ENCODE data around the gene SPOCD1.

Gene SPOCD1

DNA sequence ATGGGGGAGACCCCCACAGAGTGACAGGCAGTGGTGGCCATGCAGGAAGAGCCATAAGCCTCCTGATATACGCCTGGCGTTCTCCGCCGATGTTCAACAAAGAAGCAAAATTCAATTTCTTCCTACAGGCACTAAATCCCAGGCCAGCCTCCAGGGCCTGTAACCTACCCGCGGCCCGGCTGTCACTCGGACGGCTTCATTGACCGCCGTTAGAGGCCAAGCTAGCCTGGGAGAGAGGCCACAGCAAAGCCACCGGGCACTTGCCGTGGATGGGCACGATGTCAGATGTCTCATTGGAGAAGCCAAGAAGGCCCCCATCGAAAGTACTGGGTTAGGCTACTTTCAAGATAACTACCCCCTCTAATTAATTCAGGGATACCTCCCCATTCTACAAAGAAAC is 61.4 kb downstream of the SPOCD1 start:
- DNase-seq = no peak

DNA sequence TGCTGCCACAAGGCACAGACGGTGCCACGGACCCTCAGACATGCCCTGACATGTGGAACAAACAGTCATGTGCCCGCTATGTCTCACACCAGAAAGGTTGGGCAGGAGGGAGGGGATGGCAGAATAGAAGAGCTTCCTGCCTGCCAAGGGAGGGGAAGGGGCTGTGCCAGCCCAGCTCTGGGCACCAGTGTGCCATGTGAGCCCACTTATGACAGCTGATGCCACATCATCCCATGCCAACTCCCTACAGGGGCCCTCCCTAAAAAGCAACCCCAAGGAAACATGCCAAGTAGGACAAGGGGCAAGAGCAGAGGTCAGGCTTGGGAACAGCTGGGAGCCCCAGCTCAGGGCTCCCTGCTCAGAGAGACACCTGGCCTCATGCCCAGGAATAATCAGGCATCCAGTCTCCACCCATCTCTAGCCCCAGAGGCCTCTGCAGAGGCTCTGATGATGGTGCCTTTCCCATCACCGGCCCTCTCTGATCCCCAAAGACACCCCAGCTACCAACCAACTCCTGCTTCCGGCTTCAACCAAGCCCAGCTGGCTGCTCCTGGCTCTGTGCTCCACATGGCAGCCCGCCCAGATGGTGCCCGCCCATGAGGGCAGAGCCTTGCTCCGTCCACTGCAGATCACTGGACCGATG is 62.0 kb downstream of the SPOCD1 start:
- peak; percentile 84 to 93 for DNase-seq

DNA sequence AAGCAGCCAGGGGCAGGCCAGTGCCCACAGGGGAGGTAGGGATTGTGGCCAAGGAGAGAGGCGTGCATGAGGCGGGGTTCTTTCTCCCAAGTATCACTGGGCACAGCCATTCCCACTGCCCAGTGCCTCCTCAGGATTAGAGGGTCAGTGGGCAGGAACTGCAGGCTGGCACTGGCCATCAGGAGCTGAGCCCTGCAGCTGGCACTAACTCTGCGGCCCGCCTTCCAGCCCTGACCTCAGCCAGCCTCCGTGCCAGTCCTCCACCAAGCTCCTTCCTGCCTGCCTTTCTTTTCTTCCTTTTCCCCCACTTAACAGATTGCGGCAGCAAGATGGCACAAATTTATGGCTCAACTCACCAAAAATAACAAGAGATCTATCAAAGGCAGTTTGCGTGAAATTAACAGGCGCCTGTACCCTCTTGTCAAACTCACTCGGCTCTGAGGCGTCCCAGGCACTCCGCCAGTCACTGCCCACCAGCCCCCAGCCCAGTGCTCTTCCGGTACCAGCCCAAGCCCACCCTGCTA is 62.8 kb downstream of the SPOCD1 start:
- no peak for DNase-seq

DNA sequence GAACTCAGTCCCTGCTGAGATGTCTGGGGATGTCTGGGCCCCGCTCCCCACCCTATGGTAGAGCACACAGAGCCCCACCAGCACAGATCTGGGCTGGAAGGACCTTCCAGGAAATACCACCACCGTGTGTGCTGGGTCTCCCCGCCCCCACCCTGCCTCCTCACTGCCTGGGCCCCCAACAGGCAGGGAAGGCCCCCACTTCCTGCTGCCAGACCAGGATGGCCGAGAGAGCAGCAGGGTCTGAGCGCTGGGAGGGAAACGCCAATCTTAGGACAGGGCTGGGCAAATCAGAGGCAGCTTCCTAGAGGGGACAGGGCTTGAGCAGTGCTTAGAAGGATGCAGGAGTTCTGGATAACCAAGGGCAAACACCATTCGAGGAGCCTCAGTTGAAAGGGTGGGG is 63.6 kb downstream of the SPOCD1 start:
- DNase-seq = no peak

DNA sequence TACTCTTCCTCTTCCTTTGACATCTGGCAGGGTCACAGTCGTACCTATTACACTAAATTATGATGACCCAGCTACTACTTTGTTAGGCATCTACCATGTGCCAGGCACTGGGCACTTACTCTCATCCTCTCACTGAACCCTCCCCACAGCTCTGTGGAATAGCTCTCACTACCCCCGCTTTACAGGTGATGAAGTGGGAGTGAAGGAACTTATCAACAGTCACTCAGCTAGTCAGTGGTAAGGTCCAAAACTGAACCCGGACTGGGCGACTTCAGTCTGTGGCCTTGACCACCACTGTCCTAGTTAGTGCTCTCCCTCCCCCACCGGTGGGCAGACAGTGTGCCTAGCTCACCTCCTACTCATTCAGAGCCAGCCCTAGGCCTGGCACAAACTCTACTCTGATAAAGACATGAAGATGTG is 64.0 kb downstream of the SPOCD1 start:
- DNase-seq = no peak

DNA sequence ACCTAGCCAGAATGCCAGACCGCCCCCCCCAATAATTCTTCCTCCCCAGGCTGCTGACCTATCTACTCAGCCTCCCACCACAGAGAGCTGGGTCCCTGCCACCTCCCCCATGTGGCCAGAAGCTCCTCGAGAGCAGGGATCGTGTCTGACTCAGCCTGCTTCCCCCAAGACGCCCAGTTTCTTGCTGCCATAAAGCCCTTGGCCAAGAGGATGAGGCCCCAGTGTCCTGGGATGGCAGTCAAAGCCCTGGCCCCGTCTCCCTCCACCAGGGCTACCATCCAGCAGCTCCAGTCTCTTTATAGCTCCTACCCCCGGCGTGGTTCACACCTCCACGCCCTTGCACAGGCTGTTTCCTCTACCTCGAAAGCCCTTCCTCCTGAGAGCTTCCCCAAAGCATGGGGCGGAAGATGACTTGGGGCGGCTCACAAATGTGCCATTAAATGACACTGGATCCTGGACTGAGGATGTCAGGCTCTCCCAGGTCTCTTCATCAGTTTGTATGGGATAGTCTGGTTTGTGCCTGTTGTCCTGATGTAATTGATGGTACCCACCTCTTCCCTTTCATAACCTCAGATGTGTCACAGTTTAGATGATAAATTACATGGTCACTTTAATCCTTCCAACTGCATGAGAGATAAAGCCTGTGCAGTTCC is 64.8 kb downstream of the SPOCD1 start:
- no peak for DNase-seq

DNA sequence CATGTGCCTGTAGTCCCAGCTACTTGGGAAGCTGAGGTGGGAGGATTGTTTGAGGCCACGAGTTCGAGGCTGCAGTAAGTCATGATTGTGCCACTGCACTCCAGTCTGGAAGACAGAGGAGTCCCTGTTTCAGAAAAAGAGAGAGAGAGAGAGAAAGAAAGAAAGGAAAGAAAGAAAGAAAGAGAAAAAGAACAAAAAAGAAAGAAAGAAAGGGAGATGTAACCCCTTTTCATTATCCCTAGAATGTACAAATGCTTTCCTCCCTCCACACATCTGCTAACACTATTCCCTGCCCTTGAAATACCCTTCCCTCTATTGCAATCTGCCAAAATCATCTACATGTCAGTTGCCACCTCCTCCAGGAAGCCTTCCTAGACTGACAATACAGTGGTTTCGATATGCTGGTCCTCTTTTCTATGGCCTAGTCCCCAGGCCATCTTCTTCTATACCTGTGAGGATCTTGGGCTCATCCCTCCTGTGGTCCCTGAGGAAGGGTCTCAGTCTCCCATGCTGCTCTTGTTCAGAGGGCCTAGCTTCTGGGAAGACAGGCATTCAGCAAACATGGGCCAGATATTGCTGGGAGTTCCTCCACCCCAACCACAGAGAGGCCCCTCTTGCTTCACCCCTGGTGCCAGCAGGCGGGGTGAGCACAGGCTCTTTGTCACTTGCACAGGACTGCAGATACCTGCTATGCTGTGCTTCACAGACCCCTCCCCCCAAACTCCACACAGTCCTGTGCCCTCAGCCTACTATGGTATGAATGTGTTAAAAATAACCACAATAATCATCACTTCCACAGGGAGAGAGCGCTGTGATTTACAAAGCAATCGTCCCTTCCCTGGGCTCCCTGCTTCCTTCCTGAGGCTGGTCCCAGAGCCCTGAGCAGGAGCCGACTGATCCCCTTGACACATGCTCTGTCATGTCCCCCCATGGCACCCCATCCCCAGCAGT is 65.8 kb downstream of the SPOCD1 start:
- DNase-seq = no peak

DNA sequence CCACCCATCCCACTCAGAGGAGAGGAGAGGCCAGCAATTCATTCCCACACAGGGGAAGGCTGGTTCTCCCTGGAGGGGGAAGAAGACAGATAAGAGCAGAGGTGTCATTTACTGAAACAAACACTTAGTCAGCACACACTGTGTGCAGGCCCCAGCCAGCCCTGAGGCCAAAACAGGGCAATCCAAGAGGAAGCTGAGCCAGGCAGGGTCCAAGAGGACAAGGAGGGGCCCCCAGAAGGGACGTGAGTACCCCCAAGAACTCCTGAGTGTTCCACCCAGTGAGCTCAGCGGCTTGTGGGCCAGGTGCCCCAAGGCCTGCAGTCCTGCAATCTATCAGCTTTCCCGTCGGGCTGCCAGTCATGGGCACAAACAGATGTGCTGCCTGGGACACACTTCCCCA is 67.5 kb downstream of the SPOCD1 start:
- no peak for DNase-seq

DNA sequence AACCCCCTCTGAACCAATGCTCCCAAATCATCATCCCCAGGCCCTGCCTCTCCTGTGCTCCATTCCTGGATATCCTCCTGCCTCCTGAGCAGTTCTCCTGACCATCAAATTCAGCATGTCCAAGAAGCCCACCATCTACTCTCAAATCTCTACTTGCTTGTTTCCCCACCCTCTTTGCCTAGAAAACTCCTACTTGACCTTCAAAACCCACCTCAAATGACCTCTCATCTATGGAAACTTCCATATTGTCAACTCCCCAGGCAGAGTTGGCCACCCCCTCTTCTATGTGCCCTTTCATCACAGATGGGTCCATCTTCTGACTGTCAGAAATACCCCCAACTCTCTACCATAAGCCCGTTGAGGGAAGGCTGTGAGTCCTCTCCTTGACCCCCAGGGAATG is 68.5 kb downstream of the SPOCD1 start:
- no peak for DNase-seq

DNA sequence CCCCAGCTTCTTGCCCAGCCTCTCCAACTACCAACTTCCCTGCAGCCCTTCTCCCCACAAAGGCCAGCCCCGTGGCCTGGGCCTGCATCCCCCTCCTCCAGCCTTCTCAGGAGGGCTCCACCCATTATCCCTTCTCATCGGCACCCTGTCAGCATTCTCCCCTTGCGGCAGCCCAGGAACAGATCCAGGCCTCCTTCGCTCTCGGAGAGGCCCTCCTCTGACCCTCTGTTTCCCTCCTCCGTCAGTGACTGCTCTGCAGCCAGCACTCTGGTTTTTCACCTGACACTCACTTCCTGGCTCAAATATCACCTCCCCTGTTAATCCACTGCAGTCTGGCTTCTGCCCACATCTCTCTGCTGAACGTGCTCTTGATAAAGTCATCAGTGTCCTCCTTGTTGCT is 69.1 kb downstream of the SPOCD1 start:
- DNase-seq = no peak

DNA sequence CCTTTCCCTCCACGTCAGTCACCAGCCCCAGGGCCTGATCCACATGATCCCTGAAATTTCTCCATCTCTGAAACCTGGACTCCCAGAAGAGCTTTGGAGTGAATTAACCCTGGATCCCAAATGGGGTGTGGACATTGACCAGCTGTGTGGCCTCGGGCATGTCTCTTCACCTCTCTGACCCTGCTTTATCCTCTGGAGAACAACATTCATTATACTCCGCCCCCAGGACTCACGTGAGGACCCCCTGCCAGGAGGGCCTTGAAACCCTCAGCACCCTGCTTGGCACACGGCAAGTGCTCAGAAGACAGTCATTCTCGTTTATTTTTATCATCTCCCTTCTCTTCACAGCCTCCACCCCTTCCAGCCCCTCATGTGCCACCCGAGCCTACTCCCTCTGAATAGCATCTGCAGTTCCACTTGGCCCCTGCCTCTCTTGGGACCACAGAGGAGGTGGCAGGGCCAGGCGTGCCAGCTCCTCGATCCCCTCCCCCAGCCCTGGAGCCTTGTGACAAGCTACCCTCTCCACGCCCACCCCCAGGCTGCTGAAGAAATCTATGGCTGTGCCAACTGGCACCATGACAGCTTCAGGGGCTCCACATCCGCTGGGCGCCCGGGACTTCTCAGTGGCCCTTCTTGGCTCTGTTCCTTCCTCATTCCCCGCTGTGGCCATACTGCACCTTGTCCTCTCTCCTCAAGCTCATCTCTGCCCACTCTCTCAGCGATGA is 69.7 kb downstream of the SPOCD1 start:
- no peak for DNase-seq

DNA sequence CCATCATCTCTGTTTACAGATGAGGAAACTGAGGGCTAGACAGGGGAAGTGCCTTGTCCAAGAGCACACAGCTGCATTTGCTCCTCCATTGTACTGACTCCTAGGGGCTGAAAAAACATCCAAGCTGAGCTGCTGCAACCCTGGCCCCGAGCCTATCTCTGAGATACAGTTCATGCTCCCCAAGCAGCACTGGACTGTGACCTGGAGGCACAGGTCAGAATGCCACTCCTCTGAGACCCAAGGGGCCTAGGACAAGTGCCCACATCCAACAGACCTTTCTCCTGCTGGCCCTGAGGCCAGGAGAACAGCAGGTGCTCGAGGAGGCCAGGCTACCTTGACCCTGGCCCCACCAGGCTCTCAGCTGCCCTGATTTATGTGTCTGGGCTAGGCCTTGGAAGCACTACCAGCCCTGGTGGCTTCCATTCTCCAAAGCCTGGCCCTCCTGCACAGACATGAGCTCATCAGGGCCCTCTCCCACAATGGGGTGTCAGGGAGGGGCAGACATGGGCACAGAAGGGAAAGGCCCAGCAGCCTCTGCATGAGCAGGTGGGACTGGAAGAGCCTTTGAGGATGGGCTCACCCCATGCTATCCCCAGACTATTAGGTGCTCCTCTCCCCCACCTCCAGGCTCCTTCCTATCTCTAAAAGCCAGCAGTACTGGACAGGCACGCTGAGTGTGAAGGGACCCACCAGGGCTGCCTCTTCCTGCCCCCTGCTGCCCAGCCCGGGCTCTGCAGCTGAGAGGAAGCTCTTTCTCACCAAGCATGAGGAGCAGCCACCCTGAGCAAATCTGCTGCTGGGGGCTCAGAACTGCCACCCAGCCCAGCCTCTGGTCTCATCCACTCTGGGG is 70.5 kb downstream of the SPOCD1 start:
- peak; percentile 62 to 70 for DNase-seq

DNA sequence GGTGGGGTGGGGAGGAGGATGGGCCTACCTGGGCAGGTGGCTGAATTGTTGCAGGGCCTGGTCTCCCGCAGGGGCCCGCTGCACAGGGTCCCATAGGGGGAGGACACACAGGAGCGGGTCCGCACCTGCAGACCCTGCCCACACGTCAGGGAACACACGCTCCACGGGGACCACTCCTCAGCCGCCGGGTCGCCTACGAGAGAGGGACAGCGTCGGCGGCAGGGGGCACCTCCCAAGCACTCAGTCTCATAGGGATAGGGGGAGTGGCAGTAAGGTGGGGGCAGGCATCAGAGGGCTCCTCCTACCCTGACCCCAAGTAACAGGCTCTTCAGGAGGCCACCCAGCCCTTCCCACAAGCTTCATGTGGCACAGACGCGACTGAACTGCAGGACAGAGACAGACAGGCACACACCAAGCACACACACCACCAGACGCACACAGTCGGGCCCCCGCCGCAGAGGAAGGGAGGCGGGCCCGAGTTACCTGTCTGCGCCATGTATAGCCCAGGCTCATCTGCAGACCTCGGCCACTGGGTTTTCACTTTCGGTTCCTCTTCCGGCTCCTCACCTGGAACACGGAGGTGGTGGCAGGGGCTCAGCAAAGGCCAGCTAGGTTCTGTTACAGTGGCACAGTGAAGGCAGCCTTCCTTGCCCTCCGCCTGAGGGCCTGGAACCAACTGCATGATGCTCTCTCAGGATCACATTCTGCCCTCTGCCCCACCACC is 71.5 kb downstream of the SPOCD1 start:
- DNase-seq = no peak

DNA sequence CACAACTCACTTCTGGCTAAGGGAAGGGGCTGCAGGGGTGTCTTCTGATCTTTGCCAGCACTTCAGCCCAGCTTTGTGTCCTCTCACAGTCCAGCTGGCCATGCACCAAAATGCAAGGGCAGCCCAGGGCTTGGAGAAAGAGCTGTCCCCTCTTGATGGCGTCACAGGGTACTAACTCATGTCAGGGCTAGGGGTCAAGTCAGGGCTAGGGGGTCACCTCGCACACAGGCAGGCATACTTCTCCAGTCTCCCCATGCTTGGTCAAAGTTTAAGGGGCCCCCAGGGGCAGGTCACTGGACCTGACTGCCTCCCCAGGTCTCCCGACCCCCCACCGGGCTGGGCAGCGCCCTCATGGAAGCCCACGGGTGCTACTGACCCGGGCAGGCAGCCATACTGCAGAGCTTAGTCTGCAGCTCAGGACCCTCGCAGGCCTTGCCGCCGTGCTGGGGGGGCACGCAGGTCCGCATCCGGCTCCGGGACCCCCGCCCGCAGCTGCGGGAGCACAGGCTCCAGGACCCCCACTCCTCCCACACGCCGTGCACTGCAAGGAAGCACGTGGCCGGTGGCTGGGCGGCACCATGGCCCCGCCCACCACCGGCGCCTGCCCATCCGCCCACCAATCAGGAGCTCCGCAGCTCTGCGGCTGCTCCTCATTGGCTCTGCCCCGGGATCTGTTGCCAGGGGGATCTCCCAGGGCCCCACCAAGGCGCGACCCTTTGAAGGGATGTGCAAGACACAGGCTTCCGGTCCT is 73.2 kb downstream of the SPOCD1 start:
- DNase-seq = no peak
